Liver (tissue), 9 donors: ENCODE results near the gene IQSEC1. TPM values are rescaled to one million over a fixed set of nuclear protein-coding genes. Genes with fewer than 3 reads are reported as not detected.

Source experiments
- DNase-seq: peaks from one replicate; pipeline ENCODE4 v3.0.0-alpha.2; 2017; ENCODE audit warnings: low spot score
- H3K27ac ChIP-seq, 2 donors: one replicate each; pipeline ENCODE4 v1.7.0; 2013; ENCODE audit warnings: inconsistent platforms in 2 of 2, low read length in 2 of 2, control low read depth in 1 of 2, low read depth in 1 of 2, mild to moderate bottlenecking in 1 of 2
- H3K27me3 ChIP-seq, 4 donors: one replicate each; pipeline versions ENCODE4 v1.6.1 to v1.7.0; 2013; ENCODE audit warnings: low read length in 3 of 4, inconsistent platforms in 1 of 4, mild to moderate bottlenecking in 1 of 4, moderate library complexity in 1 of 4; ENCODE audit not compliant: control insufficient read depth in 4 of 4, insufficient read depth in 4 of 4
- H3K36me3 ChIP-seq, 4 donors: one replicate each; pipeline versions ENCODE4 v1.6.1 to v1.7.0; 2013; ENCODE audit warnings: low read length in 3 of 4, mild to moderate bottlenecking in 3 of 4, low read depth in 1 of 4, moderate library complexity in 1 of 4; ENCODE audit not compliant: control insufficient read depth in 4 of 4, insufficient read depth in 3 of 4
- H3K4me1 ChIP-seq, 4 donors: one replicate each; pipeline versions ENCODE4 v1.6.1 to v1.7.0; 2013; ENCODE audit warnings: low read length in 3 of 4, mild to moderate bottlenecking in 3 of 4, moderate library complexity in 1 of 4; ENCODE audit not compliant: control insufficient read depth in 4 of 4, insufficient read depth in 4 of 4
- H3K4me3 ChIP-seq, 3 donors: one replicate each; pipeline versions ENCODE4 v1.6.1 to v1.7.0; 2013; ENCODE audit warnings: low read length in 3 of 3, control low read depth in 1 of 3, low read depth in 1 of 3, mild to moderate bottlenecking in 1 of 3
- H3K9ac ChIP-seq, 2 donors: one replicate each; pipeline ENCODE4 v1.7.0; 2013; ENCODE audit warnings: low read length in 2 of 2, mild to moderate bottlenecking in 2 of 2, moderate library complexity in 2 of 2, control low read depth in 1 of 2, low read depth in 1 of 2
- H3K9me3 ChIP-seq, 4 donors: one replicate each; pipeline versions ENCODE4 v1.6.1 to v1.7.0; 2013; ENCODE audit warnings: low read length in 3 of 4; ENCODE audit not compliant: control insufficient read depth in 4 of 4
- EGR1 ChIP-seq, 2 donors: IDR thresholded peaks; 2 replicates each; pipeline ENCODE4 v1.6.1; 2016 to 2018; ENCODE audit warnings: antibody characterized with exemption in 2 of 2, low read depth in 2 of 2
- FOXA1 ChIP-seq: IDR thresholded peaks from 2 replicates; pipeline ENCODE4 v1.6.1; 2016; ENCODE audit warnings: antibody characterized with exemption
- FOXA2 ChIP-seq: IDR thresholded peaks from 2 replicates; pipeline ENCODE4 v1.6.1; 2016; ENCODE audit warnings: antibody characterized with exemption
- HNF4G ChIP-seq: IDR thresholded peaks from 2 replicates; pipeline ENCODE4 v1.6.1; 2016; ENCODE audit warnings: antibody characterized with exemption
- JUND ChIP-seq, 2 donors: IDR thresholded peaks; 2 replicates each; pipeline ENCODE4 v1.6.1; 2016; ENCODE audit warnings: antibody characterized with exemption in 2 of 2
- RXRA ChIP-seq, 2 donors: IDR thresholded peaks; 2 replicates each; pipeline ENCODE4 v1.6.1; 2017 to 2018; ENCODE audit warnings: antibody characterized with exemption in 2 of 2, mild to moderate bottlenecking in 1 of 2
- YY1 ChIP-seq: IDR thresholded peaks from 2 replicates; pipeline ENCODE4 v1.6.1; 2016; ENCODE audit warnings: antibody characterized with exemption, mild to moderate bottlenecking
- WGBS: extraction: QIAGEN DNeasy Blood & Tissue Kit; methylation state at CpG from one replicate; pipeline ENCODE4 v1.1.7; 2013; 5-methylcytosine and 5-hydroxymethylcytosine counted together
- polyA plus RNA-seq, 2 donors: library from polyadenylated mRNA; stranded (reverse) in 1 of 2; unstranded in 1 of 2; fragments of 200-250 nt in 1 of 2; fragments of >200 nt in 1 of 2; fragmentation: Nextera tagmentation in 1 of 2; extraction: Ambion mirVana in 1 of 2; gene quantifications; one replicate each; pipeline versions ENCODE4 v1.2.1 to v1.2.3, GENCODE V29; 2013 to 2015
- total RNA-seq, 2 donors: library from RNA; depleted of rRNA; stranded (reverse); fragments of >200 nt; gene quantifications; one replicate each; pipeline ENCODE4 v1.2.3, GENCODE V29; 2014
- TF ChIP-seq, protein P1 (sequence below): IDR thresholded peaks from 2 replicates; pipeline ENCODE4 v1.6.1; 2016; ENCODE audit warnings: antibody characterized with exemption
- TF ChIP-seq, protein P2 (sequence below): IDR thresholded peaks from 2 replicates; pipeline ENCODE4 v1.6.1; 2016; ENCODE audit warnings: antibody characterized with exemption
- TF ChIP-seq, protein P3 (sequence below): fragments of 150-350 bp; IDR thresholded peaks from 2 replicates; pipeline ENCODE4 v1.5.1; 2017; ENCODE audit warnings: improper control_type of control experiment, low read depth, low read length; ENCODE audit not compliant: missing input control
- TF ChIP-seq, protein P4 (sequence below): IDR thresholded peaks from 2 replicates; pipeline ENCODE4 v1.6.1; 2016; ENCODE audit warnings: antibody characterized with exemption
- TF ChIP-seq, protein P5 (sequence below): IDR thresholded peaks from 2 replicates; pipeline ENCODE4 v1.6.1; 2016; ENCODE audit warnings: antibody characterized with exemption, mild to moderate bottlenecking
- donor health status: healthy.
- donor health status: healthy.
- donor health status: healthy.
- donor health status: healthy.
- donor health status: healthy.

Gene IQSEC1
- total and polyA plus RNA-seq, 4 donors: 12.7 to 56.0 (median 36.2) TPM

DNA sequence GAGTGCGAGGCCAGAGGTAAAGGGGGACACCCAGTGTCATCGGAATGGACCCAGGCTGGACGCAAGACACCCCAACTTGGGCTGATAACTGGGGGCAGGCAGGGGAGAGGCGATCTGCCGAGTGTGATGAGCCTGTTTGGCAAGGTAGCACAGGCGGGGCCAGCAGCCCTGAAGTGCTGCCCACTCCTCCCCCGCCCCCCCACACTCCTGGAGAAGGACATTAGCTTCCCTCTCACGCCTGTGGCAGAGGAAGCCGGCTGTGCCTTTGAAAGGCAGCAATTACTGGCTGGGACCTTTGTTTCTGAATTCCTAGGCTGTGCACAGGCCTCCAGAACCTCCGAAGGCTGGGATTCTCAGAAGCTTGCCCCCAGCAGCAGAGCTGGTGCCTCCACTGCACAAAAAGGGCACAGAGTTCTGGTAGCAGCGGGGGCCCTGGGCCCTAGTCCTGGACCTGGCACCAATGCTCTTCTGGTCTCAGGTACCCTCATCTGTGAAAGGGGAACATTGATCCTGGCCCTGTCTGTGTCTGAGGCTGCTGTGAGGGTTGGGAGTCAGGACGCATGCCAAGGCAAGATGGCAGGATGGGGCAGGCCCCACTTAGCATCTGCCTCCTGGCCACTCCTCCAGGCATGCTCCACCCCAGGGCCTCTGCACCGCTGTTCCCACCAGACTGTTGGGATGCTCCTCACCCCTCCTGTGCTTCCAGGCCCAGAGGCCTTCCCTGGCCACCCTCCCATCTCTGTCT lies 28.6 kb downstream of the IQSEC1 start (continued):
- TF ChIP-seq FOXA1 (no peak), HNF4G (no peak), RXRA (IDR thresholded peaks at IDR 0.05) (no peak)
- TF ChIP-seq, protein P1, sequence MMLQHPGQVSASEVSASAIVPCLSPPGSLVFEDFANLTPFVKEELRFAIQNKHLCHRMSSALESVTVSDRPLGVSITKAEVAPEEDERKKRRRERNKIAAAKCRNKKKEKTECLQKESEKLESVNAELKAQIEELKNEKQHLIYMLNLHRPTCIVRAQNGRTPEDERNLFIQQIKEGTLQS: no peak
- TF ChIP-seq, protein P2, sequence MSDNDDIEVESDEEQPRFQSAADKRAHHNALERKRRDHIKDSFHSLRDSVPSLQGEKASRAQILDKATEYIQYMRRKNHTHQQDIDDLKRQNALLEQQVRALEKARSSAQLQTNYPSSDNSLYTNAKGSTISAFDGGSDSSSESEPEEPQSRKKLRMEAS: no peak
- TF ChIP-seq, protein P3, sequence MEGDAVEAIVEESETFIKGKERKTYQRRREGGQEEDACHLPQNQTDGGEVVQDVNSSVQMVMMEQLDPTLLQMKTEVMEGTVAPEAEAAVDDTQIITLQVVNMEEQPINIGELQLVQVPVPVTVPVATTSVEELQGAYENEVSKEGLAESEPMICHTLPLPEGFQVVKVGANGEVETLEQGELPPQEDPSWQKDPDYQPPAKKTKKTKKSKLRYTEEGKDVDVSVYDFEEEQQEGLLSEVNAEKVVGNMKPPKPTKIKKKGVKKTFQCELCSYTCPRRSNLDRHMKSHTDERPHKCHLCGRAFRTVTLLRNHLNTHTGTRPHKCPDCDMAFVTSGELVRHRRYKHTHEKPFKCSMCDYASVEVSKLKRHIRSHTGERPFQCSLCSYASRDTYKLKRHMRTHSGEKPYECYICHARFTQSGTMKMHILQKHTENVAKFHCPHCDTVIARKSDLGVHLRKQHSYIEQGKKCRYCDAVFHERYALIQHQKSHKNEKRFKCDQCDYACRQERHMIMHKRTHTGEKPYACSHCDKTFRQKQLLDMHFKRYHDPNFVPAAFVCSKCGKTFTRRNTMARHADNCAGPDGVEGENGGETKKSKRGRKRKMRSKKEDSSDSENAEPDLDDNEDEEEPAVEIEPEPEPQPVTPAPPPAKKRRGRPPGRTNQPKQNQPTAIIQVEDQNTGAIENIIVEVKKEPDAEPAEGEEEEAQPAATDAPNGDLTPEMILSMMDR: no peak

DNA sequence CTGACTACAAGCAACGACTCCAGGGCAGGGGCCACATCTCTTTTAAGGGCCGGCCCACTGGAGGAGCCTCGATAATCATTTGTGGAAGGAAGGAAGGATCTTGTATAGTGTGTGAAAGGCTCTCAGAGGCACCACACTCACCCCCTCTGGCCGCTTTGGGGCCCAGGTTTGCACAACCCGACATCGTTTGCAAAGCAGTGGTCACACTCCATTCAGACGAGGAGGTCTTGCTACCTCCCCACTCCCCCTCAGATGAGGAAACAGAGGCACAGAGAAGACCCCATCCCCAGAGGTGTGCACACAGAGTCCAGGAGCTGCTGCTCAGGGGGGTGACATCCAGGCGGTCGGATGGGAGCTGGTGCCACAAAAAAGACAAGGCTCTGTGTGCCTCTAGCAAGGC lies 29.6 kb downstream of the IQSEC1 start:
- no peak for DNase-seq
- no peak overlapping the region for H3K9ac ChIP-seq
- H3K36me3 ChIP-seq: no peaks in the 10 kb centered on the region
- no peaks in the 10 kb centered on the region for H3K27me3 ChIP-seq
- no peaks in the 10 kb centered on the region for H3K4me1 ChIP-seq
- TF ChIP-seq, protein P1: no peak
- no peak for TF ChIP-seq EGR1 (IDR thresholded peaks at IDR 0.05; ENCODE audit: low read depth in 2 of 2)
- no peak for TF ChIP-seq JUND (IDR thresholded peaks at IDR 0.05)
- TF ChIP-seq, protein P3: no peak
- TF ChIP-seq, protein P4, sequence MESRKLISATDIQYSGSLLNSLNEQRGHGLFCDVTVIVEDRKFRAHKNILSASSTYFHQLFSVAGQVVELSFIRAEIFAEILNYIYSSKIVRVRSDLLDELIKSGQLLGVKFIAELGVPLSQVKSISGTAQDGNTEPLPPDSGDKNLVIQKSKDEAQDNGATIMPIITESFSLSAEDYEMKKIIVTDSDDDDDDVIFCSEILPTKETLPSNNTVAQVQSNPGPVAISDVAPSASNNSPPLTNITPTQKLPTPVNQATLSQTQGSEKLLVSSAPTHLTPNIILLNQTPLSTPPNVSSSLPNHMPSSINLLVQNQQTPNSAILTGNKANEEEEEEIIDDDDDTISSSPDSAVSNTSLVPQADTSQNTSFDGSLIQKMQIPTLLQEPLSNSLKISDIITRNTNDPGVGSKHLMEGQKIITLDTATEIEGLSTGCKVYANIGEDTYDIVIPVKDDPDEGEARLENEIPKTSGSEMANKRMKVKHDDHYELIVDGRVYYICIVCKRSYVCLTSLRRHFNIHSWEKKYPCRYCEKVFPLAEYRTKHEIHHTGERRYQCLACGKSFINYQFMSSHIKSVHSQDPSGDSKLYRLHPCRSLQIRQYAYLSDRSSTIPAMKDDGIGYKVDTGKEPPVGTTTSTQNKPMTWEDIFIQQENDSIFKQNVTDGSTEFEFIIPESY: no peak
- TF ChIP-seq YY1: no peak
- TF ChIP-seq FOXA2: no peak
- no peak for TF ChIP-seq FOXA1
- TF ChIP-seq, protein P5, sequence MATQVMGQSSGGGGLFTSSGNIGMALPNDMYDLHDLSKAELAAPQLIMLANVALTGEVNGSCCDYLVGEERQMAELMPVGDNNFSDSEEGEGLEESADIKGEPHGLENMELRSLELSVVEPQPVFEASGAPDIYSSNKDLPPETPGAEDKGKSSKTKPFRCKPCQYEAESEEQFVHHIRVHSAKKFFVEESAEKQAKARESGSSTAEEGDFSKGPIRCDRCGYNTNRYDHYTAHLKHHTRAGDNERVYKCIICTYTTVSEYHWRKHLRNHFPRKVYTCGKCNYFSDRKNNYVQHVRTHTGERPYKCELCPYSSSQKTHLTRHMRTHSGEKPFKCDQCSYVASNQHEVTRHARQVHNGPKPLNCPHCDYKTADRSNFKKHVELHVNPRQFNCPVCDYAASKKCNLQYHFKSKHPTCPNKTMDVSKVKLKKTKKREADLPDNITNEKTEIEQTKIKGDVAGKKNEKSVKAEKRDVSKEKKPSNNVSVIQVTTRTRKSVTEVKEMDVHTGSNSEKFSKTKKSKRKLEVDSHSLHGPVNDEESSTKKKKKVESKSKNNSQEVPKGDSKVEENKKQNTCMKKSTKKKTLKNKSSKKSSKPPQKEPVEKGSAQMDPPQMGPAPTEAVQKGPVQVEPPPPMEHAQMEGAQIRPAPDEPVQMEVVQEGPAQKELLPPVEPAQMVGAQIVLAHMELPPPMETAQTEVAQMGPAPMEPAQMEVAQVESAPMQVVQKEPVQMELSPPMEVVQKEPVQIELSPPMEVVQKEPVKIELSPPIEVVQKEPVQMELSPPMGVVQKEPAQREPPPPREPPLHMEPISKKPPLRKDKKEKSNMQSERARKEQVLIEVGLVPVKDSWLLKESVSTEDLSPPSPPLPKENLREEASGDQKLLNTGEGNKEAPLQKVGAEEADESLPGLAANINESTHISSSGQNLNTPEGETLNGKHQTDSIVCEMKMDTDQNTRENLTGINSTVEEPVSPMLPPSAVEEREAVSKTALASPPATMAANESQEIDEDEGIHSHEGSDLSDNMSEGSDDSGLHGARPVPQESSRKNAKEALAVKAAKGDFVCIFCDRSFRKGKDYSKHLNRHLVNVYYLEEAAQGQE: no peak
- no peak for TF ChIP-seq HNF4G
- no peaks in the 10 kb centered on the region for H3K9me3 ChIP-seq
- no peak overlapping the region for H3K27ac ChIP-seq
- WGBS: 90% methylated on average over 9 of the region's 9 CpGs
- H3K4me3 ChIP-seq: no peak overlapping the region
